Myometrial cell (primary cell): ENCODE data around the gene GALNT2. TPM values are rescaled to one million over a fixed set of nuclear protein-coding genes. Genes with fewer than 3 reads are reported as not detected.

Source experiments
- total RNA-seq: library from RNA; depleted of rRNA; stranded (reverse); fragments of >200 nt; gene quantifications from 2 replicates; pipeline ENCODE4 v1.2.3, GENCODE V29; 2015

Gene GALNT2
- 91.4 and 96.6 TPM in 2 replicates for total RNA-seq

GRCh38 chr1:230066466-230067404 lies at the start of gene GALNT2:
TSS of gene GALNT2 (plus strand) at chr1:230067238. CDS start at chr1:230067281, 43 bp downstream.

